Skin epidermis (tissue), 12 donors: ENCODE results near the gene SLIT1.

Experiments
- H3K27ac ChIP-seq, 21 experiments: fragments of 200-600 bp; sonication (generic) in 11 of 21; one replicate each; pipeline ENCODE4 v1.5.0; 2020; ENCODE audit warnings: mild to moderate bottlenecking in 3 of 21, inconsistent platforms in 2 of 21, moderate library complexity in 2 of 21
- H3K4me3 ChIP-seq, 7 experiments: fragments of 200-600 bp; sonication (generic) in 2 of 7; one replicate each; pipeline ENCODE4 v1.5.0; 2020; ENCODE audit warnings: inconsistent platforms in 2 of 7, mild to moderate bottlenecking in 2 of 7, moderate library complexity in 1 of 7

SLIT1 gene

GRCh38 chr10:97059006-97059871 is 126.5 kb downstream of the SLIT1 start:
- Histone ChIP-seq H3K27ac (no peak overlapping the region), H3K4me3 (no peak overlapping the region)

- Histone ChIP-seq H3K4me3 (no peak overlapping the region), H3K27ac (no peak overlapping the region)
Measured at GRCh38 chr10:97058521-97058920, 127.2 kb downstream of the SLIT1 start.

GRCh38 chr10:97057491-97058235 is 128.1 kb downstream of the SLIT1 start:
- H3K27ac ChIP-seq = no peak overlapping the region

GRCh38 chr10:97056003-97056630 is 129.6 kb downstream of the SLIT1 start:
- H3K27ac ChIP-seq = no peak overlapping the region
- H3K4me3 ChIP-seq = no peak overlapping the region

More at GRCh38 chr10:97057491-97058235, 128.1 kb downstream of the SLIT1 start:
- no peak overlapping the region for H3K4me3 ChIP-seq

GRCh38 chr10:97053276-97053675 is 132.5 kb downstream of the SLIT1 start:
- Histone ChIP-seq H3K4me3 (no peak overlapping the region), H3K27ac (no peak overlapping the region)

- H3K4me3 ChIP-seq = no peak overlapping the region
- H3K27ac ChIP-seq = no peak overlapping the region
Measured at GRCh38 chr10:97050956-97051496, 134.7 kb downstream of the SLIT1 start.

- Histone ChIP-seq H3K4me3 (no peak overlapping the region), H3K27ac (no peak overlapping the region)
Measured at GRCh38 chr10:97050205-97050745, 135.5 kb downstream of the SLIT1 start.

- H3K27ac ChIP-seq = no peak overlapping the region
- H3K4me3 ChIP-seq = no peak overlapping the region
Measured at GRCh38 chr10:97049670-97050069, 136.1 kb downstream of the SLIT1 start.

GRCh38 chr10:97048649-97049427 is 136.9 kb downstream of the SLIT1 start:
- Histone ChIP-seq H3K27ac (peak overlapping the region in 1 of 21 experiments; percentile 13), H3K4me3 (no peak overlapping the region)

- Histone ChIP-seq H3K27ac (no peak overlapping the region), H3K4me3 (no peak overlapping the region)
Measured at GRCh38 chr10:97047788-97048187, 138.0 kb downstream of the SLIT1 start.

- no peak overlapping the region for H3K4me3 ChIP-seq
- H3K27ac ChIP-seq = no peak overlapping the region
Measured at GRCh38 chr10:97047083-97047736, 138.5 kb downstream of the SLIT1 start.

- Histone ChIP-seq H3K27ac (no peak overlapping the region), H3K4me3 (no peak overlapping the region)
Measured at GRCh38 chr10:97046456-97047082, 139.2 kb downstream of the SLIT1 start.

- H3K4me3 ChIP-seq = no peak overlapping the region
- no peak overlapping the region for H3K27ac ChIP-seq
Measured at GRCh38 chr10:97043563-97043855, 142.2 kb downstream of the SLIT1 start.

GRCh38 chr10:97042716-97043562 is 142.8 kb downstream of the SLIT1 start:
- Histone ChIP-seq H3K4me3 (no peak overlapping the region), H3K27ac (no peak overlapping the region)

- no peak overlapping the region for H3K27ac ChIP-seq
- no peak overlapping the region for H3K4me3 ChIP-seq
Measured at GRCh38 chr10:97042081-97042480, 143.7 kb downstream of the SLIT1 start.

- no peak overlapping the region for H3K4me3 ChIP-seq
- H3K27ac ChIP-seq = no peak overlapping the region
Measured at GRCh38 chr10:97040706-97041105, 145.1 kb downstream of the SLIT1 start.

- Histone ChIP-seq H3K4me3 (no peak overlapping the region), H3K27ac (no peak overlapping the region)
Measured at GRCh38 chr10:97040248-97040584, 145.5 kb downstream of the SLIT1 start.
